ENCODE results near the gene CPPED1.

The CPPED1 gene

DNA sequence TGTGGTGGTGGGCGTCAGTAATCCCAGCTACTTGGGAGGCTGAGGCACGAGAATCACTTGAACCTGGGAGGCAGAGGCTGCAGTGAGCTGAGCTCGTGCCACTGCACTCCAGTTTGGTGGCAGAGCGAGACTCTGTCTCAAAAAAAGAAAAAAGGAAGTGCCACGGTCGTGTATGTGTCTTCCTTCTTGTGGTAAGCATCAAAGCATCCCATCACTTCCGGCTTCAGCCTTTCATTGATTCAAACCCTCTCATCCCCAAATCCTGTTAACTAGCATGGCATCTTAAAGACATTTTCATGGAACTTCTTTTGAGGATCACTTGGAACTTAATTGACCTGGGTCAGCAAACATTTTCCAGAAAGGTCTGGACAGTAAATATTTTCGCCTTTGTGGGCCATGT lies 126.2 kb downstream of the CPPED1 start:
- DNase-seq, result no peak

DNA sequence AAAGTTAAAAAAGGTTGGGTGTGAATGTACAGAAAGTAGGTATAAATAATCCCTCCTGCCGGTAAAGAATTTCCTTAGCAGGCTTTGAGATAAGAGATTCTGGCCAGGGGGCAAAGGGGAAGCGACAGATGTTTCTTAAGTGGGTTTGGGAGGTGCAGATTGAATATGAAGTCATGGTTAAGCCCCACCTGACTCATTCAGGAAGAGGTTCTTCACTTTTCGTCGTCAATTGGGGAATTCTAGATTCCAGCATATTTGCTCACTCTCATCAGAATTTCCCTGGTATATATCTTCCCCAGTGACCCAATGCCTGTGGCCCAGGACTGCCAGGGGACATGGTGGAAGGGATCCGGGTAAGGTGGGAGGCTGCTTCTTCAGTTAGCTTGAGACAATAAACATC lies 127.8 kb downstream of the CPPED1 start:
- no peak for DNase-seq

DNA sequence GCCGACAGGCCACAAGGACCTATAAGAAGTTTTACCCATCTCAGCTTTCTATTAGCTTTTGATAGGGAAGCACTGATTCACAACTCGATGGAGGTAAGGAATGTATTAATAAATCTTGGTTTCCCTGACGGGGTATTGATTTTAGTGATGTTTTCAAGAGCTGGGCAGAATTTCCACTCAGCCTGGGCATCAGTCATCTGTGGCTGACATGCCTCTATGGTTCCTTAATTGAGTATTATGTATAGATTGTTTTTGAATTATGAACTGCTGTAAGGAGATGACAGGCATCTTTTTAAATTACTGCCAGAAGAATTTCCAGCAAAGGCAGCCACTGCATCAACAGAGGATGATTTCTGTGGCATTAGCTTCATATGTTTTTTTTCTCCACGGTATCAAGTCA lies 128.6 kb downstream of the CPPED1 start:
- DNase-seq, result peak; percentile 8

DNA sequence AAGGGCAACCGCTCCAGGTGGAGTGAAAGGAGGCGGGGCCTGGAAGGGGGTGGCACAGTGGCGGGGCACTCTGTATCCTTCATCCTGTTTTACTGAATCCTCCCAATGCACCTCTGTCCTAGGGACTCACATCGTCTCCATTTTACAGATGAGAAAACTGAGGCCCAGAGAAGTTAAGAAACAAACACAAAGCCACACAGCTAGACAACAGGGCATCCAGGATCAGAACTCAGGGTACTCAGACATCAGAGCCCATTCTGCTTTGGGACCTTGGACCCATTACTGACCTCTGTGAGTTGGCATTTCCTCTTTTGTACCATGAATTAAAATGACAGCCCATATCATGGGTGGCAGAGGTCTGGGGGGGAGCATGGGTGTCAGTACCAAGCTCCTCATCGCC lies 129.2 kb downstream of the CPPED1 start:
- DNase-seq, result no peak

DNA sequence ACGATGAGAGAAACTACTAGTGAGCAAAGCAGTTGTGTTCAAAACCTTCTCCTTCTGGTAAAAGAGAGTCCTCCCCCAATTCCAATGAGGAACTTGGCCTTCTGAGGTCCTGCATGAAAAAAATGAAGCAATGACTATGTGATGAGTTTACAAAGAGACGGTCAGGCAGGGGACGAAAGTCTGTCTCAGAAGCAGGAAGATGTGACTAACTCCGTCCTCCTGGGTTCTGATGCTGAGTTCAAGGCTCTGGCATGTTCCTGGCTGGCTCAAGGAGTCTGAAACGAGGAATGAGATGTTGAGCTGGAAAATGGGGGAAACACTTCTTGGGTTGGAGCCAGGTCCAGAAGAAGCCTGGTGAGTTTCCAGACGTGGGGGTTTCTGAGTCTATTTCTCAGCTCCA lies 129.6 kb downstream of the CPPED1 start:
- DNase-seq, result no peak

DNA sequence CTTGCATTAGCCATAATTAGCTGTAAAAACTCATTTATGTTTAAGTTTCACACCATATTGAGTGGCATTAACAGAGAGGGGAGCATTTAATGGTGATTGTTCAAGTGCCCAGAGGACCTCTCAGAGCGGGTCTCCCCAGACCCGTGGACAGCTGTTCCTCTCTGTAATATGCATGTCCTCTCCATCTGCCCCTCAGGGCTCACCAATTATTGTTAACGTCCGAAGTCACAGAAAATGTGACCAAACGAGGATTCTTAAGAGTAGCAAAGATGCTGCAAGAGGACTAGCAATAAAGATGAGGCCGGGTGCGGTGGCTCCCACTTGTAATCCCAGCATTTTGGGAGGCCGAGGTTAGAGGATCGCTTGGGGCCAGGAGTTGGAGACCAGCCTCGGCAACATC lies 130.2 kb downstream of the CPPED1 start:
- DNase-seq, result peak; percentile 32

DNA sequence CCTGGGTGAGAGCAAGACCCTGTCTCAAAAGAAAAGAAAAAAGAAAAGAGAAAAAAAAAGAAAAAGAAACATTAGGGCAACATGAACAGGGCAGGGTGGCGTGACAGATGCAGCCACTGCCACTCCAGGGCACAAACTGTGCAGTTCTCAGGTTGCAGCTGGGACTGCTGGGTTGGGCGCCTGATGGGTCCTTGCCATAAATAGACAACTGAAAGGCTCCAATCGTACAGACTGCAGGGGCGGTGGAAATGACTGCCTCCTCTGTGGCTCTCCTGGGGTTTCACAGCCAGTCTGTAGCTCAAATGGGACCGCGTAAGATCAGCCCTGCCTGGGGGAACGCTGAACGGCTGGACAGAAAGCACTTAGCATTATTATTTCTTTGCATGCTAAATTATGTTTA lies 130.7 kb downstream of the CPPED1 start:
- DNase-seq, result no peak

DNA sequence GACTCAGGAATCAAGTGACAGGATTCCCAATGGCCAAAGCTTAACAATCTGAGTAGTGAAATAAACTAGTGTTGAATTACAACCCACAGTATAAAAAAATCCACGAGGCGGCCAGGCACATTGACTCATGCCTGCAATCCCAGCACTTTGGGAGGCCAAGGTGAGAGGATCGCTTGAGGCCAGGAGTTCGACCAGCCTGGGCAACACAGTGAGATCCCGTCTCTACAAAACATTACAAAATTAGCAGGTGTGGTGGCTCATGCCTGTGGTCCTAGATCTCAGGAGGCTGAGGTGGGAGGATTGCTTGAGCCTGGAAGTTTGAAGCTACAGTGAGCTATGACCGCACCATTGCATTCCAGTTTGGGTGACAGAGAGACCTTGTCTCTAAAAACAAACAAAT lies 133.8 kb downstream of the CPPED1 start:
- DNase-seq, result no peak

DNA sequence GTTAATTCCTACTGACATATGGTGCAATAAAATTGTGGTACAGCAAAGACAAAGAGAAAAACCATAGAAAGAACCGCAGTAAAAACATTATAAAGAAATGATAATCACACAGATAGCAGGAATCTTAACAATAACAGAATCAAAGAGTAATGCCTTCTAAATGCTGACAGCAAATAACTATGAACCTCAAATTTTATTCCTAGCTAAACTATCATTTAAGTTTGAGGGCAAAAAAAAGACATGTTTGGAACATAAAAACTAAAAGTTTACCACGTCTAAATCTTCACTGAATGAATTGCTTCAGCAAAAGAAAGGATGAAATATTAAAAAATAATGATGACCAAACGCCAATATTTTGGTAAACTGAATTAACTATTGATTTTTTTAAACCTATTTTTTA lies 135.8 kb downstream of the CPPED1 start:
- no peak for DNase-seq

DNA sequence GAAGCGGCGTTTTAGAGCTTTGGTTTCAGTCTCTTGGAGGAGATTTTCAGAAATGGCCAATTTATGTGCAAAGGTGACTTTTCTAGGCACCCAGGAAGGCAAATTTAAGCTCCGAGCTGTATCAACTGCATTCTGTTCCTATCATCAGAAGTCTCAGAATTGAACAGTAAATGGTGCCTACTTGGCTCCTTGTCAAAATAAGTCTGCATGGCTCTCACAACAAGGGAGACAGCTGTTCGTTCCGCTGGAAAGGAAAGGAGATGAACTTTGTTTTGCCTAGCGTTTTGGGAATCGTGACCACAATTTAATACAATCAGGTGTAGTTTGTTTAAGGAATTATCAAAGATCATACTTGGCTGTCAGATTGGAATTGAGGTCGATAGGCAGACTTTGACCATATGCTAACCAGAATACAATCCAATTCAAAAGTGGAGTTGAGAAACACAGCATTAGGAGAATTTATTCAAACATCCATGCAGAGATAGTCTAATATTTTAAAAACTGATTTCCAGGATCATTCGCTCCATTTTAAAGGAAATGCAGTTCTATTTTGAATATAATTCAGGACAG lies 139.4 kb downstream of the CPPED1 start:
- DNase-seq, result no peak

DNA sequence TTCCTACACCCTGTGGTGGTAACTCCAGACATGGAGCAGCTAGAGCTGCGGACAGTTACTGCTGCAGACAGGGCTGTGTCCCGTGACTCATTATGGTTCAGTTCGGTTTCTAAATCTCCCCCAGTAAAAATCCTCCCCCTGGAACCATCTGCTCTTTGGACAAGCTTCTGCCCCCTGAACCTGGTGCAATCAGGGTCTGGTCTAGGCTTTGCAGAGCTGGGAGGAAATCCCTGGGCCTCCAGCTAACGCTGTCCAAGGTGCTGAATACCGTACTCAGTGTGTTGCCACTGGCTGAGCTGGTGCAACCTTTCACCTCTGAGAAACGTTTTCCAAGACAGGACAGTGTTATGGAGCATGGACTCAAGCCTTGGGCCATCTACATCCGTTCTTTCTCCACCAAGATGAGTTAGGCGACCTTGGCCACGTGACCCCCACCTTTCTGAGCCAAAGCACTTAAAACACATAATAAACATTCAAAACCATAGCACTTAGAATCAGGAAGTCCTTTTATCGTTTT lies 142.0 kb downstream of the CPPED1 start:
- peak; percentile 89 for DNase-seq

DNA sequence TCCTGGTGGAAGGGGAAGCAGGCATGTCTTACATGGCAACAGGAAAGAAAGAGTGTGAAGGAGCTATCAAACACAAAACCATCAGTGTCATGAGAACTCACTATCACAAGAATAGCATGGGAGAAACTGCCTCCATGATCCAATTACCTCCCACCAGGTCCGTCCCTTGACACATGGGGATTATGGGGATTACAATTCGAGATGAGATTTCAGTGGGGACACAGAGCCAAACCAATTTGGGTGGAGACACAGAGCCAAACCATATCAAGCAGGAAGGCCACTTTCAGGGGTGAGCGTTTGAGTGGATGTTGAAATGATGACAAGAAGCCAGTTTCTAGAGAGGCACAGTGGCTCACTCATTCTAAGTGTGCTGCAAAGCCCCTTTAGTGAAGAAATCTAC lies 143.8 kb downstream of the CPPED1 start:
- no peak for DNase-seq

DNA sequence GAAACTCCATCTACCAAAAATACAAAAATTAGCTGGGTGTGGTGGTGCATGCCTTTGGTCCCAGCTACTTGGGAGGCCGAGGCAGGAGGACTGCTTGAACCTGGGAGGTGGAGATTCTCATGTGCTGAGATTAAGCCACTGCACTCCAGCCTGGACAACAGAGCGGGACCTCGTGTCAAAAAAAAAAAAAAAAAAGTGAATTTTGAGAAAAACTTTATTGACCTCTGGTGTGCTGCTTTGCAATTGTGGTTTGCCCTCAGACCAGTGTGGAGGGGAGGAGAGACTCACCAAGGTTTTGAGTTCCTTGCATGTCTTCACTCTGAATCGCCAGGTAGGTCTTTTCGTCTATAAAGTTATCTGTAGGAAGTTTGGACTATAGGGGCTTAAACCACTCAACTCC lies 145.2 kb downstream of the CPPED1 start:
- no peak for DNase-seq

DNA sequence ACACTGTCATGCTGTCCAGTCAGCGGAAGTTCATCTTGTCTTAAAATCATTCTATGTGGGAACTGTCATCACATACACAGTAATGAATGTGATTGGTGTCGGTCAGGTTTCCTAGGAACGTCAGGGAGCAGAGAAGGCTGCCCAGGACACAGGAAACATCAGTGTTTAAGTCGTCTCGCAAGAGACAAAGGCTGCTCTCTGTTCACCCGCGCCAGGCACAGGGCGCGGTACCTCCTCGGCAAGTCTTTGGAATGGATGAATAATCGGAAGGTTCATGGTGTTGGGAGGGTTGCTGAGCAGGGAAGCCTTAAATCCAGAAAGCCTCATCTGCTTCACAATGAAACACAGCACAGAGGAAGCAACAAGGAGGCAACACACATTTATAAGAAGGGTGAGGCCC lies 148.2 kb downstream of the CPPED1 start:
- DNase-seq, result no peak

DNA sequence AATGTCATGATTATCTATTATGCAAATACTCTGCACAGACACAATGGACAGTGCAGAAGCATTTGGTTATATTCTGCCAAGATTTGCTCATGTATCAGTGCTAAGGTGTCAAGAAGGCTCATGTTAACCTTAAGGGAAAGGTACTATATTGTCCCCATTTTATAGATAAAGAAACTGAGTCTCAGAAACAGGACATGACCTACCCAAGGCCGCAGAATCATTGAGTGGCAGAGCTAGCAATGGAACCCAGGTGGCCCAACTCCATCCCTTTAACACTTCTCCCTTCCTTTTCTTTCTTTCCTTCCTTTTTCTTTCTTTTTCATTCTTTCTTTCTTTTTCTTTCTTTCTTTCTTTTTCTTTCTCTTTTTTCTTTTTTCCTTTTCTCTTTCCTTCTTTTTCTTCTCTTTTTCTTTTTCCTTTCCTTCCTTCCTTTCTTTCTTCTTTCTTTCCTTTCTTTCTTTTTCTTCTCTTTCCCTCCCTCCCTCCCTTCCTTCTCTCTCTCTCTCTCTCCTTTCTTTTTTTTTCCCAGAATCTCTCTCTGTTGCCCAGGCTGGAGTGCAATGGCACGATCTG lies 149.8 kb downstream of the CPPED1 start:
- no peak for DNase-seq

DNA sequence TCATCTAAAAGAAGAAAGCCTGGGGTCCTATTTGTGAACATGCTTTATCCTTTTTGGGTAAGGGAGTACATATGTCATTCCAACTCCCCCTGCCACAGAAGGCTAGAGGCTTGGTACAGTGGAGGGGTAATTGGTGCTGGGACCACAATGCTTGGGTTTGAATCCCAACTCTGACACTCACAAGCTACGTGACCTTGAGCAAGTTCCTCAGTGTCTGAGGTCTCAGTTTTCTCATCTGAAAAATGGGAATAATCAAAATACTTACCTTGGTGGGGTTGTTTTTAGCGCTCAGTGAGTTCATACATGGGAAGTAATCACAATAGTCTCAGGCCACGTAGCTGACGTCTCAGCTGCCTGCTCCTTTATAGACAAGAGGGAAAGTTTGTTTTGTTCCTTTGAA lies 150.8 kb downstream of the CPPED1 start:
- no peak for DNase-seq

DNA sequence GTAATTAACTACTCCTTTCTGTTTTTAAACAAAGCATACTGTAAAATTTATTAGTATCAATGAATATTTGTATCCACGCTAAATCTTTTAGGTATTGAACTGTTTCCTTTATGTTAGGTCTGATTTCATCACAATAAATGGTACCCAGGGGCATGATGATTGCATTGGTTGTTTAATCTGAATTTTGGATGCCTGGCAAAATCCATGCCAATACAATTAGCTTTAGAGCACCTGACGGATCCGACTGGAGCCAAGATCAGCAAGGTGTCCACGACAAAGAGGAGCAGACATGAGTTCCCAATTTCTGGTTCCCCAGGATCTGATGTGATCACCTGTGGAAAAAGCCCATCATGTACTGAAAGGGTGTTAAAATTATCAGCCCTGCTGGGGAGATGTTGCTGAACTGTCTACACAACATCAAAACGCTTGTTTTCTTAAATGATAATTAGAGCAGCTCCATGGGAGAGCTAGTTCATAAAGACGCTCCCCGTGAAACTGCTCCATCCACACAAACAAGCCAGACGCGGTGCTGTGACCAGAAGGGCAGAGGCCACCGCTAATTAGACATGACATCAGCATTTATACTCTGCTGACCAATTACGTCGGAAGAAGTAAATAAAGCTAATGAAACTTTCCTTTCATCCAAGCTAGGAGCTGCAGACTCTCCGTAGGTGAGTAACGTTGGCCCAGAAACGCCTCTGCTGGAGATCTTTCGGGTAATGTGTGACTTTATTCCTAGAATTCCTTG lies 151.7 kb downstream of the CPPED1 start:
- DNase-seq, result peak; percentile 88

DNA sequence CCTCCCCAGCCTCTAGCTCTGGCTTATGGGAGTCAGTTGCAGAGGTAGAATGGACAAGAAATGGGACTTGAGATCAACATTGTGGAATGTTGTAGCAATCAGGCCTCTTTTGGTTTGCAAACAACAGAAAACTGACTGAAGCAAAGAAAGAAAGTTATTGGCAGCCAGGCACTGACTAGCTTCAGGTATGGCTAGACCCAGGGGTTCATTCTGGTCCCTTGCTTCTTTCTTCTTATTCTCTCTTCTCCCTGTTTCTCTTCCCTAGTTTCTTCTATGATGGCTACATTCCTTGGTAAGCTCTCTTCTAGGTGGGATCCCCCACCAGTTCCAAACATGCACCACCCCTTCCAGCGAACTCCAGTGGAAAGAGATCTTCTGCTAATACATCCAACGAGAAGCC lies 154.3 kb downstream of the CPPED1 start:
- DNase-seq, result no peak

DNA sequence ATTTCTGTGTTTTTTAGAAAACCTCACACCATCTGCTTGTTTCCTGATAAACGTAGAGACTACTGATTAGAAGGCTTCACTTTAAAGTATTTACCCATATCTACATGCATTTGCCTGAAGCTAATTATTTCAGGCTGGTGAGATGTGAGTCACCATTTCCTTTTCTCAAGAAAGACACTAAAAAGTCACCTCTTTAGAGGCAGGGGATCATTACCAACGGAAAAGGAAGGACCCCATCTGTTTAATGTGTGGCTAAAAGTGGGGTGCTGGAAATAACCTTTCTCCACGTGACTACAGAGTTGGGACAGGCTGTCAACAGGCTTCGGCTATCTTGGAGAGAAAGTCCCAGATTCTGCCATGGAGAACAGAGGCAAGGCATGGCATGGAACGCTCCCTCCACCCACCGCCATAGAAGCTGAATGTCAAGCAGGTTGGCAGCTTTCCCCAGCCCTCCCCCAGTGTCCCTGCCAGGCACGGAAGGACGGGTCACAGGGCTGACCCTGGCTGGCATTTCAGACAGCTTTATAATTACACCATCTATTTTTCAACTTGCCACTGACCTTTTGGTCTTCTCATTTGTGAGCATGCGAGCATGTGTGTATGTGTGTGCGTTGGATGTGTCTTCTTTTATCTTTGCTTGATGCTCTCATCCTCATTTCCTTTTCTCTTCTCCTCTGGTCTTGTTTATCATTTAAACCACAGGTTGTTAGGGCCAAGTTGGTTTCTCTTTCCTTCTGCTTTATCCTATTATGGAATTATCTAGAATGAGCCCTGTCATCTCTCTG lies 157.0 kb downstream of the CPPED1 start:
- DNase-seq, result no peak

DNA sequence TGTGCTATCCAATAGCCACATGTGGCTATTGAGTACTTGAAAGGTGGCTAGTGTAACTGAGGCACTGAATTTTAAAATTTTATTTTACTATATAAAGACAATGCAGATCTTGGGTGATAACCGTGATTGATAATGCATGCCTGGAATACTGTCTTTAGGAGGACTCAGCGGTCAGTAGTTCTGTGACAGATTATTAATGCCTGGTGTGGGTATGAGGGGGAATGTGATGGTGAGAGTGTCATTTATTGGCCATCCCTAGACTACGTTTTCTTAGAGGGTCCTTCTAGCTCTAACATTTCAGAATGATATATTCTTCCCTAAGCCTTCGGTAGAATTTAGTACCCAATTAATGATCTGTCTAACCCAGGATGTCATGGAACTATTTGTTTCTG lies 157.6 kb downstream of the CPPED1 start:
- no peak for DNase-seq

DNA sequence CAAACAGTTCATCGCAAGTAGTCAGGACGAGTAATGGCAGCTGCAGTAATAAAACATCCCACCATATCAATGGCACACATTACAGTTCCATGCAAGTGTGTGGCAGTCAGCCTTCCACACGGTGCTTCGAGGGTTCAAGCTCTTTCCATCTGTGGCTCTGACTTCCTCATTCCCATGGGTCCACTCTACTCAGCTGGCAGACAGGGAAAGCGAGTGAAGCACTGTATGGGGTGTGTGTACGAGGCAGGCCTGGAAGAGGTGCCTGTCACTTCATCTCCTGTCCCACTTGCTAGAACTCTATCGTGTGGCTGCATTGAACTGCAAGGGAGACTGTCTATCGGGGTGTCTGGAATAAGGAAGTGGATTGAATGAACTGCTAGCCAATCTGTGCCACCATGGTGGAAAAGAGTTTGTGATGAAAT lies 160.6 kb downstream of the CPPED1 start:
- no peak for DNase-seq

DNA sequence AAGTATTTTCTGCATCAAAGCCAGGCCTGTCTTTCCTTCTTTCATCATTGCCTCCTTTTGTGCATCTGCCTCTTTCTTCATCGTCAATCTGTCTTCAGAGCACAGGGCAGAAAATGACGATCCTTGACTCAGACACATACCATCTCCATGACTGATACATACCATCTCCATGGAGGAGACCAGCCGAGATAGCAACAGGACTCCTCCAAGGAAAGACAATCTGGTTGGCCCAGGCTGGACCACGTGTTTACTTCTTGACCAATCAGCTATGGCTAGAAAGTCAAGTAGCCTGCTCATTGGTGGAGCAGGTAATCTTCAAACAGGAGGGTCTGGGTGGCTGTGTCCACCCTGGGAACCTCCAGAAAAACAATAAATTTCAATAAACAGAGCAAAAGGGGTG lies 164.6 kb downstream of the CPPED1 start:
- DNase-seq, result no peak

DNA sequence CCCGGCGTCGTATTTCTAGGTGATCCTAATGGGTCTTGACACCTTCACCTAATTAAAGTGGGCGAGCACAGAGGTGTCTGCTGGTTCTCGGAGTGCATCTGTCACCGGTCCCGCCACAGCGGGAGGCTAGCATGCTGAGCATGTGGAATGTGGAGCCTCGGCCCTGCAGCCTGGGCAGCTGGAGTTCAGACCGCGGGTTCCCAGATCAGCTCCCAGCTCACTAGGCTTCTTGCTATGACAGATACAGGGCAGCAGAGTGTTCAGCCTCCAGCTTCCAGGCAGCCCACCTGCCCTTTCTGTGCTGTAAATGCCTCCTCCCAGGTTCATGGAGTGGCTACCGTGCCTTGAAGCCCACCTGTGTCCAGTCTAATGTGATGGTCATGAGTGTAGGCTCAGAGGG lies 166.7 kb downstream of the CPPED1 start:
- peak; percentile 96 for DNase-seq

DNA sequence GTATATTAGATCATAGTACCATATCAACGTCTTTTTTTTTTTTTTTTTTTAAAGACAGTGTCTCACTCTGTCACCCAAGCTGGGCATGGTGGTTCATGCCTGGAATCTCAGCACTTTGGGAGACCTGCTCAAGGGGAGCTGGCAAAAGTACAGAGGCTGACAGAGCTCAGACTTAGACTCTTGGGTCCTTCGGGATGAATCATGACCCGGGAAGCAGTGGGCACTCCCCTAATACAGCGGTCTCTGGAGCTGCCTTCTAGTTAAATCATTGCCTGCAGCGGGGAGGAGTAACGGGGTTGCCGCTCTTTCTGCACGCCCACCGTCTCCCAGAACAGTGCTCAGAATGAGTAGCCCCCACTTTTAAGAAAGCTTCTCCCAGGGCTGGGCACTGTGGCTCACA lies 174.4 kb downstream of the CPPED1 start:
- DNase-seq, result no peak

Measured in eye (tissue), 1 donor.